Colonic mucosa (tissue), 4 donors: Measurements from ENCODE around the gene ZNF554. TPM values are rescaled to one million over a fixed set of nuclear protein-coding genes. Genes with fewer than 3 reads are reported as not detected.

Experiments used
- DNase-seq: peaks from one replicate; pipeline ENCODE4 v3.0.0-alpha.2; 2020
- H3K27ac ChIP-seq: fragments of 200-600 bp; one replicate; pipeline ENCODE4 v1.8.0; 2021
- H3K27me3 ChIP-seq: fragments of 200-600 bp; one replicate; pipeline ENCODE4 v1.8.0; 2021
- H3K36me3 ChIP-seq: fragments of 200-600 bp; one replicate; pipeline ENCODE4 v1.8.0; 2021
- H3K4me1 ChIP-seq: fragments of 200-600 bp; one replicate; pipeline ENCODE4 v1.8.0; 2021; ENCODE audit warnings: mild to moderate bottlenecking
- H3K4me3 ChIP-seq: fragments of 200-600 bp; one replicate; pipeline ENCODE4 v1.8.0; 2021
- H3K9ac ChIP-seq, 2 donors: one replicate each; pipeline ENCODE4 v1.7.0; 2013; ENCODE audit warnings: control low read depth in 2 of 2, low read depth in 2 of 2, low read length in 2 of 2
- H3K9me3 ChIP-seq: fragments of 200-600 bp; one replicate; pipeline ENCODE4 v1.8.0; 2021
- intact Hi-C: fragments of 100-400 bp; cut with DNase I; formaldehyde crosslinking; loops from one replicate; pipeline ENCODE4 v1.14.1; 2022
- total RNA-seq, 2 donors: library from RNA; stranded (reverse); fragmentation: NEBNext Ultra II Directional in 1 of 2; extraction: Animal tissue kit (Norgen Biotek cat#: 25700) in 1 of 2; gene quantifications; one replicate each; pipeline ENCODE4 v1.2.1, GENCODE V29; 2021
- TF ChIP-seq, protein P1 (sequence below): fragments of 200-600 bp; IDR thresholded peaks from one replicate; pipeline ENCODE4 v1.8.0; 2022; ENCODE audit warnings: antibody characterized with exemption, mild to moderate bottlenecking
- donor health status: healthy.
- donor health status: DM: no; HTN: no; CAD: no.
- donor health status: DM: no; HTN: no; CAD: no.

The ZNF554 gene
- total RNA-seq, 2 donors from 2014 or later, result 3.0 to 5.1 TPM

DNA sequence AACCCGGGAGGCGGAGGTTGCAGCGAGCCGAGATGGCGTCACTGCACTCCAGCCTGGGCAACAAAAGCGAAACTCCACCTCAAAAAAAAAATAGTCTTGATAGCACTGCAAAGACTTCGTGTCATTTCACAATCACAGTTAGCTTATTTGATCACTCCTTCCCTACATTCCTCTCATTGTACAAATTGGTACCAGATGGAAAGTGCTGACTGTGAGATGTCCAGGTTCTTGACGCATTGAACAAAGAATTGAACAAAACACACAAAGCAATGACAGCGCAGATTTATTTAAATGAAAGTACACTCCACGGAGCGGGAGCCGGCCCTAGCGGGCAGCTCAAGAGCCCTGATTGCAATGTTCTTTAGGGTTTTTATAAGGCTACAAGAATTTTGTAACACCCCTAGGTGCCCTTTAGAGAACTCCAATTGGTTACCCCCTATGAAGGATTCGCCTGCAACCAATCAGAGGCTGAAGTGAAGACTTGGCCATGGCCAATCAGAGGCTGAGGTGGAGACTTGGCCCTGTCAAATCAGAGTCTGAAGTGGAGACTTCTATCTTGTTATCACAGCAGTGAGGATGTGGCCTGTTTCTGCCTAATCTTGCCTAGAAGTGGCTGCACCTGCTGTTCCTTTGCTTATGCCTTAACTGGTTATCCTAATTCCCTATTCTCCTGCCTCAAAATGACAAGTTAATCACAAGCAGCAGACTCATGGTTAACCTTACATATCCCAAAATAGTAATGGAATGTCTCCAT is 64.2 kb downstream of the ZNF554 start:
- no peaks in the 10 kb centered on the region for H3K4me1 ChIP-seq
- H3K9me3 ChIP-seq, result no peaks in the 10 kb centered on the region
- H3K4me3 ChIP-seq, result no peak overlapping the region
- no peak for DNase-seq
- no peaks in the 10 kb centered on the region for H3K27me3 ChIP-seq
- intact Hi-C loops, result no loop called here
- TF ChIP-seq, protein P1, sequence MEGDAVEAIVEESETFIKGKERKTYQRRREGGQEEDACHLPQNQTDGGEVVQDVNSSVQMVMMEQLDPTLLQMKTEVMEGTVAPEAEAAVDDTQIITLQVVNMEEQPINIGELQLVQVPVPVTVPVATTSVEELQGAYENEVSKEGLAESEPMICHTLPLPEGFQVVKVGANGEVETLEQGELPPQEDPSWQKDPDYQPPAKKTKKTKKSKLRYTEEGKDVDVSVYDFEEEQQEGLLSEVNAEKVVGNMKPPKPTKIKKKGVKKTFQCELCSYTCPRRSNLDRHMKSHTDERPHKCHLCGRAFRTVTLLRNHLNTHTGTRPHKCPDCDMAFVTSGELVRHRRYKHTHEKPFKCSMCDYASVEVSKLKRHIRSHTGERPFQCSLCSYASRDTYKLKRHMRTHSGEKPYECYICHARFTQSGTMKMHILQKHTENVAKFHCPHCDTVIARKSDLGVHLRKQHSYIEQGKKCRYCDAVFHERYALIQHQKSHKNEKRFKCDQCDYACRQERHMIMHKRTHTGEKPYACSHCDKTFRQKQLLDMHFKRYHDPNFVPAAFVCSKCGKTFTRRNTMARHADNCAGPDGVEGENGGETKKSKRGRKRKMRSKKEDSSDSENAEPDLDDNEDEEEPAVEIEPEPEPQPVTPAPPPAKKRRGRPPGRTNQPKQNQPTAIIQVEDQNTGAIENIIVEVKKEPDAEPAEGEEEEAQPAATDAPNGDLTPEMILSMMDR, result no peak
- H3K36me3 ChIP-seq, result no peaks in the 10 kb centered on the region
- H3K27ac ChIP-seq, result no peak overlapping the region
- no peak overlapping the region for H3K9ac ChIP-seq

DNA sequence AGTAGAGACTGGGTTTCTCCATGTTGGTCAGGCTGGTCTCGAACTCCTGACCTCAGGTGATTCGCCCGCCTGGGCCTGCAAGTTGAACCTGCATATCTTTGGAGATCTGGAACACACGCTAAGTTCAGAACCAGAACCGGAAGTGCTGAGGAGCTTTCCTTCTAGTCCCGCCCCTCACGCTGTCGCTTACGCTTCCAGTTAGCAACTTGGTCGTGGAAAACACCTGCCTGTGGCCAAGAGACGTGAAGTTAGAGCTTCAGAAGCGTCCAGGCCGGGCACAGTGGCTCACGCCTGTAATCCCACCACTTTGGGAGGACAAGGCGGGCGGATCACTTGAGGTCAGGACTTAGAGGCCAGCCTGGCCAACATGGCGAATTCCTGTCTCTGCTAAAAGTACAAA is 66.1 kb downstream of the ZNF554 start:
- H3K9ac ChIP-seq, result no peak overlapping the region
- H3K27ac ChIP-seq, result no peak overlapping the region
- H3K4me1 ChIP-seq, result no peaks in the 10 kb centered on the region
- H3K36me3 ChIP-seq, result no peaks in the 10 kb centered on the region
- H3K27me3 ChIP-seq, result no peaks in the 10 kb centered on the region
- DNase-seq, result no peak
- no peak overlapping the region for H3K4me3 ChIP-seq
- TF ChIP-seq, protein P1, result no peak
- intact Hi-C loops, result loop anchor here (5.0 kb wide), 1 partner anchor 57 kb away; the partner anchor contains the start of gene ZNF77
- H3K9me3 ChIP-seq, result no peaks in the 10 kb centered on the region

Other genes with a start within 250 kb of the ZNF554 start
- gene GNG7, start 117.2 kb upstream of the ZNF554 start, total RNA-seq, result 1 to 10 TPM; 1.5 to 3.2 TPM
- 1 to 10 TPM in 1 of 2 donors, under 1 TPM in 1; 0.49 to 1.7 TPM for gene DIRAS1, start 98.5 kb upstream of the ZNF554 start, total RNA-seq
- gene SLC39A3, start 79.9 kb upstream of the ZNF554 start, total RNA-seq, result 10 to 100 TPM; 14.8 to 34.3 TPM
- 10 to 100 TPM; 46.5 to 80.6 TPM for gene SGTA, start 36.6 kb upstream of the ZNF554 start, total RNA-seq
- 100 to 1,000 TPM in 1 of 2 donors, 10 to 100 TPM in 1; 45.5 to 139 TPM for gene THOP1, start 34.4 kb upstream of the ZNF554 start, total RNA-seq
- 1 to 10 TPM; 3.2 to 5.5 TPM for gene ZNF555, start 21.6 kb downstream of the ZNF554 start, total RNA-seq
- gene ZNF556, start 47.5 kb downstream of the ZNF554 start, total RNA-seq, result under 1 TPM in 1 of 2 donors, not detected in 1; 0.22 TPM
- 10 to 100 TPM; 10.9 to 12.4 TPM for gene ZNF57, start 81.1 kb downstream of the ZNF554 start, total RNA-seq
- gene ZNF77, start 125.1 kb downstream of the ZNF554 start, total RNA-seq, result 1 to 10 TPM; 3.1 to 3.3 TPM
- gene TLE6, start 157.7 kb downstream of the ZNF554 start, total RNA-seq, result 1 to 10 TPM; 2.9 to 3.8 TPM
- 10 to 100 TPM; 42.8 to 52.4 TPM for gene TLE2, start 209.4 kb downstream of the ZNF554 start, total RNA-seq
- gene TLE5, start 242.6 kb downstream of the ZNF554 start, total RNA-seq, result 100 to 1,000 TPM; 407 to 409 TPM